Ishikawa (cell line): ENCODE data around the gene ZNF524.

Experiments used
- CEBPB ChIP-seq: IDR thresholded peaks from 2 replicates; pipeline ENCODE4 v1.6.1; 2012
- CREB1 ChIP-seq: IDR thresholded peaks from 2 replicates; pipeline ENCODE4 v1.6.1; 2012; ENCODE audit warnings: low read depth
- EGR1 ChIP-seq: IDR thresholded peaks from 2 replicates; pipeline ENCODE4 v1.6.1; 2012
- EP300 ChIP-seq: IDR thresholded peaks from 2 replicates; pipeline ENCODE4 v1.6.1; 2012; ENCODE audit warnings: borderline replicate concordance
- NFIC ChIP-seq: IDR thresholded peaks from 2 replicates; pipeline ENCODE4 v1.6.1; 2012
- RAD21 ChIP-seq: IDR thresholded peaks from 2 replicates; pipeline ENCODE4 v1.6.1; 2012; ENCODE audit warnings: low read depth
- TCF12 ChIP-seq: IDR thresholded peaks from 2 replicates; pipeline ENCODE4 v1.6.1; 2012; ENCODE audit warnings: low read depth
- TEAD4 ChIP-seq: IDR thresholded peaks from 2 replicates; pipeline ENCODE4 v1.6.1; 2012
- YY1 ChIP-seq: IDR thresholded peaks from 2 replicates; pipeline ENCODE4 v1.6.1; 2012; ENCODE audit warnings: low read depth
- ZBTB7A ChIP-seq: IDR thresholded peaks from 2 replicates; pipeline ENCODE4 v1.6.1; 2012; ENCODE audit warnings: low read depth
- TF ChIP-seq, protein P1 (sequence below): IDR thresholded peaks from 2 replicates; pipeline ENCODE4 v1.6.1; 2012
- TF ChIP-seq, protein P2 (sequence below): IDR thresholded peaks from 2 replicates; pipeline ENCODE4 v1.6.1; 2012; ENCODE audit warnings: low read depth, mild to moderate bottlenecking
- TF ChIP-seq, protein P3 (sequence below): IDR thresholded peaks from 2 replicates; pipeline ENCODE4 v1.6.1; 2012

DNA sequence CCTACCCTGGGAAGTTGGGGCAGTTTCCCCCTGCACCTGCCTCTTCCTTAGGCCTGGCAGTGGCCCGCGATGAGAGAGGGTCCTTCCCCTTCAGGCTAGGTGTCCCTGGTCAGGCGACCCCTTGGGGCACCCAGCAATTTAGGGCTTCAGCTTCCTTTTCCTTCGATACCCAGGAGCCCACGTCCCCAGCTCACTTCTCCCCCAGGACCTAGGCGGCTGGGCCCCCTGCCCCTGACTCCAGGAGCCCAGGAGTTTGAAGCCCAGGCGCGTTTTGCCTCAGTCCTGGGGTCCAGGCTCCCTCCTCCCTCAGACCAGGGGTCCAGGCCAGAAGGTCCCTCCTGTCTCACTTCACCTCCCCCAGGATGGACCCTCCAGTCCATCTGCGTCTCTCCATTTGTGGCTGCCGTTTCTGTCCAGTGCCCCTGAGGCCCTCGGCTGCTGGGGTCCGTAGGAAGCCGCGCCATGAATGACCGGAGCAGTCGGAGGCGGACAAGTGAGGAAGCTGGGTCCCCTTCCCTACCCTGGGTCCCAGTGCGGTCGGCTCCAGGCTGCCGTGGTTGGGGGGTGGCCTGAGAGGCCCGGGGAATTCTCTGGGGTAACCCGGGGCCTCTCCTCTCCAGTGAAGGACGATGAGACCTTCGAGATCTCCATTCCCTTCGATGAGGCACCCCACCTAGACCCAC lies 48.6 kb downstream of the ZNF524 start:
- TF ChIP-seq, protein P1, sequence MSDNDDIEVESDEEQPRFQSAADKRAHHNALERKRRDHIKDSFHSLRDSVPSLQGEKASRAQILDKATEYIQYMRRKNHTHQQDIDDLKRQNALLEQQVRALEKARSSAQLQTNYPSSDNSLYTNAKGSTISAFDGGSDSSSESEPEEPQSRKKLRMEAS, result no peak
- TF ChIP-seq RAD21 (no peak), YY1 (no peak), CREB1 (no peak), TCF12 (no peak), EP300 (no peak), NFIC (no peak), ZBTB7A (no peak; the same call in 1 of the 2 replicates), EGR1 (no peak; the same call in 1 of the 2 replicates), CEBPB (no peak), TEAD4 (no peak)
- TF ChIP-seq, protein P2, sequence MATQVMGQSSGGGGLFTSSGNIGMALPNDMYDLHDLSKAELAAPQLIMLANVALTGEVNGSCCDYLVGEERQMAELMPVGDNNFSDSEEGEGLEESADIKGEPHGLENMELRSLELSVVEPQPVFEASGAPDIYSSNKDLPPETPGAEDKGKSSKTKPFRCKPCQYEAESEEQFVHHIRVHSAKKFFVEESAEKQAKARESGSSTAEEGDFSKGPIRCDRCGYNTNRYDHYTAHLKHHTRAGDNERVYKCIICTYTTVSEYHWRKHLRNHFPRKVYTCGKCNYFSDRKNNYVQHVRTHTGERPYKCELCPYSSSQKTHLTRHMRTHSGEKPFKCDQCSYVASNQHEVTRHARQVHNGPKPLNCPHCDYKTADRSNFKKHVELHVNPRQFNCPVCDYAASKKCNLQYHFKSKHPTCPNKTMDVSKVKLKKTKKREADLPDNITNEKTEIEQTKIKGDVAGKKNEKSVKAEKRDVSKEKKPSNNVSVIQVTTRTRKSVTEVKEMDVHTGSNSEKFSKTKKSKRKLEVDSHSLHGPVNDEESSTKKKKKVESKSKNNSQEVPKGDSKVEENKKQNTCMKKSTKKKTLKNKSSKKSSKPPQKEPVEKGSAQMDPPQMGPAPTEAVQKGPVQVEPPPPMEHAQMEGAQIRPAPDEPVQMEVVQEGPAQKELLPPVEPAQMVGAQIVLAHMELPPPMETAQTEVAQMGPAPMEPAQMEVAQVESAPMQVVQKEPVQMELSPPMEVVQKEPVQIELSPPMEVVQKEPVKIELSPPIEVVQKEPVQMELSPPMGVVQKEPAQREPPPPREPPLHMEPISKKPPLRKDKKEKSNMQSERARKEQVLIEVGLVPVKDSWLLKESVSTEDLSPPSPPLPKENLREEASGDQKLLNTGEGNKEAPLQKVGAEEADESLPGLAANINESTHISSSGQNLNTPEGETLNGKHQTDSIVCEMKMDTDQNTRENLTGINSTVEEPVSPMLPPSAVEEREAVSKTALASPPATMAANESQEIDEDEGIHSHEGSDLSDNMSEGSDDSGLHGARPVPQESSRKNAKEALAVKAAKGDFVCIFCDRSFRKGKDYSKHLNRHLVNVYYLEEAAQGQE, result no peak
- TF ChIP-seq, protein P3, sequence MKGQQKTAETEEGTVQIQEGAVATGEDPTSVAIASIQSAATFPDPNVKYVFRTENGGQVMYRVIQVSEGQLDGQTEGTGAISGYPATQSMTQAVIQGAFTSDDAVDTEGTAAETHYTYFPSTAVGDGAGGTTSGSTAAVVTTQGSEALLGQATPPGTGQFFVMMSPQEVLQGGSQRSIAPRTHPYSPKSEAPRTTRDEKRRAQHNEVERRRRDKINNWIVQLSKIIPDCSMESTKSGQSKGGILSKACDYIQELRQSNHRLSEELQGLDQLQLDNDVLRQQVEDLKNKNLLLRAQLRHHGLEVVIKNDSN, result no peak
